Brain microvascular endothelial cell (primary cell): ENCODE measurements around the gene MRFAP1.

Source experiments
- DNase-seq: peaks from one replicate; pipeline ENCODE4 v3.0.0-alpha.2; 2020
- H3K27ac ChIP-seq: fragments of 250-450 bp; sonication (Bioruptor Pico); 2 replicates; pipeline ENCODE4 v1.5.1; 2020; ENCODE audit warnings: mild to moderate bottlenecking, moderate library complexity
- H3K27me3 ChIP-seq: fragments of 250-450 bp; sonication (Bioruptor Pico); replicated peaks from 2 replicates; pipeline ENCODE4 v1.5.1; 2020; ENCODE audit warnings: mild to moderate bottlenecking
- H3K36me3 ChIP-seq: fragments of 250-450 bp; sonication (Bioruptor Pico); replicated peaks from 2 replicates; pipeline ENCODE4 v1.5.1; 2020; ENCODE audit warnings: mild to moderate bottlenecking
- H3K4me3 ChIP-seq: 2 replicates; pipeline ENCODE4 v1.5.1; 2011; ENCODE audit warnings: low read depth, mild to moderate bottlenecking, control low read depth, low read length, moderate library complexity
- CTCF ChIP-seq: IDR thresholded peaks from 2 replicates; pipeline ENCODE4 v1.5.1; 2011; ENCODE audit warnings: low read depth, mild to moderate bottlenecking, moderate library complexity, low read length, control low read depth, inconsistent platforms; ENCODE audit errors: missing control alignments
- in situ Hi-C: cut with HindIII; loops from 2 replicates; pipeline ENCODE4 v1.10.0; 2017; ENCODE audit warnings: low sequenced_read_pairs, low pct_ligation_motif_present

The MRFAP1 gene

GRCh38 chr4:6594826-6595355 is 45.6 kb upstream of the MRFAP1 start:
- TF ChIP-seq CTCF: no peak
- in situ Hi-C loops: no loop called here
- Histone ChIP-seq H3K4me3 (no peak overlapping the region), H3K27me3 (no peaks in the 10 kb centered on the region), H3K27ac (no peak overlapping the region), H3K36me3 (no peaks in the 10 kb centered on the region)
- no peak for DNase-seq

GRCh38 chr4:6595897-6596537 is 44.5 kb upstream of the MRFAP1 start:
- in situ Hi-C loops: no loop called here
- Histone ChIP-seq H3K36me3 (no peaks in the 10 kb centered on the region), H3K27me3 (no peaks in the 10 kb centered on the region), H3K27ac (no peak overlapping the region), H3K4me3 (no peak overlapping the region)
- TF ChIP-seq CTCF: no peak
- DNase-seq: no peak

- Histone ChIP-seq H3K4me3 (no peak overlapping the region), H3K27me3 (no peaks in the 10 kb centered on the region), H3K36me3 (no peaks in the 10 kb centered on the region), H3K27ac (no peak overlapping the region)
- no peak for DNase-seq
- no peak for TF ChIP-seq CTCF
- in situ Hi-C loops: no loop called here
Measured at GRCh38 chr4:6596948-6597347, 43.5 kb upstream of the MRFAP1 start.

- H3K4me3 ChIP-seq: no peak overlapping the region
- H3K27me3 ChIP-seq: no peaks in the 10 kb centered on the region
- no peak for TF ChIP-seq CTCF
- in situ Hi-C loops: no loop called here
- DNase-seq: no peak
- no peak overlapping the region for H3K27ac ChIP-seq
- H3K36me3 ChIP-seq: no peaks in the 10 kb centered on the region
Measured at GRCh38 chr4:6598127-6598526, 42.4 kb upstream of the MRFAP1 start.

- no peak overlapping the region for H3K4me3 ChIP-seq
- in situ Hi-C loops: no loop called here
- no peak for TF ChIP-seq CTCF
- DNase-seq: no peak
- H3K27me3 ChIP-seq: no peaks in the 10 kb centered on the region
- no peak overlapping the region for H3K27ac ChIP-seq
- H3K36me3 ChIP-seq: no peaks in the 10 kb centered on the region
Measured at GRCh38 chr4:6598641-6599040, 41.8 kb upstream of the MRFAP1 start.
